Kidney (tissue), 14 donors: ENCODE measurements around the gene TLL1. TPM values are rescaled to one million over a fixed set of nuclear protein-coding genes. Genes with fewer than 3 reads are reported as not detected.

Experiments
- DNase-seq, 5 donors: peaks; one replicate each; pipeline ENCODE4 v3.0.0-alpha.2; 2013 to 2020
- FAIRE-seq: peaks from 2 replicates; lab custom pipeline; 2012; peaks lifted over from hg19 to GRCh38; lab: Jason Lieb, UNC
- H3K27ac ChIP-seq, 2 donors: one replicate each; pipeline ENCODE4 v1.7.0; 2013; ENCODE audit warnings: low read depth in 2 of 2, low read length in 2 of 2, inconsistent platforms in 1 of 2
- H3K27me3 ChIP-seq: one replicate; pipeline ENCODE4 v1.7.1; 2013; ENCODE audit warnings: low read length, inconsistent platforms; ENCODE audit not compliant: control insufficient read depth, insufficient read depth
- H3K36me3 ChIP-seq, 3 donors: one replicate each; pipeline versions ENCODE4 v1.7.0 to v1.7.1; 2013; ENCODE audit warnings: low read length in 3 of 3, control low read depth in 1 of 3, inconsistent platforms in 1 of 3; ENCODE audit not compliant: insufficient read depth in 3 of 3, control insufficient read depth in 2 of 3
- H3K4me1 ChIP-seq, 3 donors: one replicate each; pipeline versions ENCODE4 v1.7.0 to v1.7.1; 2013; ENCODE audit warnings: low read length in 3 of 3, inconsistent platforms in 1 of 3, low read depth in 1 of 3; ENCODE audit not compliant: control insufficient read depth in 2 of 3, insufficient read depth in 2 of 3
- H3K4me3 ChIP-seq, 3 donors: one replicate each; pipeline versions ENCODE4 v1.7.0 to v1.8.1; 2013; ENCODE audit warnings: low read length in 3 of 3, control low read depth in 1 of 3, inconsistent platforms in 1 of 3
- H3K9ac ChIP-seq, 3 donors: one replicate each; pipeline versions ENCODE4 v1.7.0 to v1.7.1; 2013; ENCODE audit warnings: low read length in 3 of 3, control low read depth in 1 of 3, inconsistent platforms in 1 of 3
- H3K9me3 ChIP-seq, 3 donors: one replicate each; pipeline versions ENCODE4 v1.7.0 to v1.7.1; 2013; ENCODE audit warnings: low read length in 3 of 3, control low read depth in 1 of 3, inconsistent platforms in 1 of 3; ENCODE audit not compliant: control insufficient read depth in 2 of 3, insufficient read depth in 1 of 3
- CTCF ChIP-seq: IDR thresholded peaks from 3 replicates; pipeline ENCODE4 v1.5.1; 2012; ENCODE audit warnings: mild to moderate bottlenecking, moderate library complexity, borderline replicate concordance; ENCODE audit not compliant: insufficient read depth; ENCODE audit errors: extremely low read depth
- intact Hi-C: fragments of 100-400 bp; cut with DNase I; formaldehyde crosslinking; loops from one replicate; pipeline ENCODE4 v1.11.1; 2022
- polyA plus RNA-seq: library from polyadenylated mRNA; stranded (reverse); fragments of 350-450 nt; fragmentation: Illumina TruSeq; extraction: RNeasy Lipid Tissue Mini Kit (QIAGEN cat#74804); gene quantifications from one replicate; pipeline ENCODE4 v1.2.3, GENCODE V29; 2014; ENCODE audit warnings: low read depth, low replicate concordance; ENCODE audit not compliant: insufficient read depth
- total RNA-seq: library from RNA; stranded (reverse); fragmentation: NEBNext Ultra II Directional; extraction: Animal tissue kit (Norgen Biotek cat#: 25700); gene quantifications from one replicate; pipeline ENCODE4 v1.2.1, GENCODE V29; 2021
- donor health status: control.
- donor health status: control.
- donor health status: control.
- donor health status: control.
- donor health status: control.
- donor health status: DM: yes; HTN: yes; CAD: no.
- donor health status: Normal renal cell carcinoma (clear cell type).

TLL1 gene
- total and polyA plus RNA-seq, 2 donors from 2014 or later: 0.28 to 10.0 TPM

DNA sequence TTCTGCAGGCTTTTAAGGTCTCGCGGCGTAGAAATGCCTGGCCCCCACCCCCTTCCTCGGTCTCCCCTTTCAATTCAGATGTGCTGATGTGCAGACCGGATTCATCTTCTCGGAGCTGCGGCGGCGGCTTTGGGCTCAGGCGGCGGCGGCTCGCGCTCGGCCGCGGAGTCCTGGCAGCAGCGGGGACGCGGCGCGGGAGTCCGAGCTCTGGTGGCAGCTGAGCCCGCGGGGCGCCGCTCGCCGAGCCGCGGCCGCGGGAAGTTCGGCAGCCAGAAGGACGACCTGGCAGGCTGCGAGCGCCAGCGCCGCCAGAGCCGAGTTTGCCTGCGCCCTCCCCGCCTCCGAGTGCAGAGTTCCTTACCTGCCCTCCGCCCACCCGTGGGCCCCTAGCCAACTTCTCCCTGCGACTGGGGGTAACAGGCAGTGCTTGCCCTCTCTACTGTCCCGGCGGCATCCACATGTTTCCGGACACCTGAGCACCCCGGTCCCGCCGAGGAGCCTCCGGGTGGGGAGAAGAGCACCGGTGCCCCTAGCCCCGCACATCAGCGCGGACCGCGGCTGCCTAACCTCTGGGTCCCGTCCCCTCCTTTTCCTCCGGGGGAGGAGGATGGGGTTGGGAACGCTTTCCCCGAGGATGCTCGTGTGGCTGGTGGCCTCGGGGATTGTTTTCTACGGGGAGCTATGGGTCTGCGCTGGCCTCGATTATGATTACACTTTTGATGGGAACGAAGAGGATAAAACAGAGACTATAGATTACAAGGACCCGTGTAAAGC is 448 bp downstream of the TLL1 start:
- TF ChIP-seq CTCF: no peak
- DNase-seq (peak; percentile 52 to 79 (median 68)), FAIRE-seq (no peak)
- peaks cover 10% of the 10 kb centered on the region for H3K27me3 ChIP-seq
- peaks cover 0 to 5% (median 0%) of the 10 kb centered on the region in 3 donors for H3K4me1 ChIP-seq
- H3K4me3 ChIP-seq: peak overlapping the region; percentile 56 to 79 (median 74)
- H3K9me3 ChIP-seq: no peaks in the 10 kb centered on the region
- no peaks in the 10 kb centered on the region for H3K36me3 ChIP-seq
- no peak overlapping the region for H3K27ac ChIP-seq
- peak overlapping the region in 1 of 3 donors; percentile 41 for H3K9ac ChIP-seq
- intact Hi-C loops: no loop called here

DNA sequence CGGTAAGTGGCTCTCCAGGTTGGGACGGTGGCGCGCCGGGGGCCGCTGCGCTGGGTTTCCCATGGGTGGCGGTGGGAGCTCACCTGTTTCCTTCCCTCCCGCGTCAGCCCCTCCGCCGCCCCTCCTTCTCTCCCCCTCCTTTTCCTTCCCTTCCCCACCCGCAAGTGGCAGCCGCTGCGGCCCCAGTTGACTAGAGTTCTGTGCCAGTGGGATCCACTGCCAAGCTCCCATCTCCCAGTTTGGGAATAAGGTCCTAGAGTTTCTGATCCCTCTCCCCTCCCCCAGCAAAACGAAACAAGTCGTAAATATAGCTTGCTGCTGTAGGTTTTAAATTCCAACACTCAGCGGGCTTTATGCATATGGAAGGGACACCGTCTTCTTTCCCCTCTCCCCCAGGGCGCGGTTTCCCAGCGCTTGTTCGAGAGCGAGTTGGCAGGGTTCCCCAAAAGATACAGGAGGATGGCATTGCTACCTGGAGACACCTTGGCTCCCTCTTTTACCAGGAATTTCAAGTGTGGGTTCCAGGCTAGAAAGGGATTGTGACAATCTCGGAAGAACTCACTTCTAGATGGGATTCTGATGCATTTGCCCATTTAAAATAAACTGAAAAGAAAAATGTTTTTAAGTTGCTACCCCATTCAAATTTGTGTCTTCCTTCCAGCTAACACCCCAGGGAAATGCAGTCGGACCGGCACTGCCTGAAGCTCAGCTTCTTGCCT is 1.2 kb downstream of the TLL1 start:
- TF ChIP-seq CTCF: no peak
- Histone ChIP-seq H3K27ac (no peak overlapping the region), H3K9me3 (no peaks in the 10 kb centered on the region), H3K27me3 (peaks cover 10% of the 10 kb centered on the region), H3K4me3 (peak overlapping the region; percentile 40 to 75 (median 74)), H3K4me1 (peaks cover 0 to 5% (median 0%) of the 10 kb centered on the region in 3 donors), H3K36me3 (no peaks in the 10 kb centered on the region), H3K9ac (peak overlapping the region in 2 of 3 donors; percentile 17 to 41)
- intact Hi-C loops: no loop called here
- FAIRE-seq (no peak), DNase-seq (peak in 4 of 5 donors; percentile 22 to 50 (median 36))

DNA sequence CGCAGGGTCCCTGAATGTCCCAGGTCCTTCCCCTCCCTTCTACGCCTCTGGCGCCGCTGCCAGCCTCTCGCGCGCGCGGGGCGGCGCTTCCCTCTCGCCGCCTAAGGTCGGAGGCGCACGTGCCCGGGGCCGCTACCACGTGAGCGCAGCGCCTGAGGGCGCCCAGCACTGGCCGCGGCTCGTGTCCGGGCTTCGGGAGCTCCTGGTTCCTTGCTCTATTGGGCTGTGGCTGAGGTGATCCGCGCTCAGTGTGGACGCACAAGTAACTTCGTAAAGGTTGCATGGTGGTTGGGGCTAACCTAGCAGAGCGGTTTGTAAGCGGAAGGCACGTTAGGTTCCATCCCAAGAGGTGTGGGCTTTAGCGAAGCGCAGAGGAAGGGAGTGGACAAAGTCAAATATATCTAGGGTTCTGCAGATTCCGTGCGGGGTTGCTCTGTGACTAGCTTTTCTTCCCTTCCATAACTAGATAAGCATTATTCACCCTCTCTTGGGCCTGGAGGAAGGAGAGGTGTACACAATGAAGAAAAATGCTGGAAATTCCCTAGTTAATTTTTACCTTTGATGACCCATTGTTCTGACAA is 1.8 kb downstream of the TLL1 start:
- Histone ChIP-seq H3K36me3 (no peaks in the 10 kb centered on the region), H3K27me3 (peaks cover 10% of the 10 kb centered on the region), H3K4me3 (peak overlapping the region; percentile 40 to 75 (median 74)), H3K27ac (peak overlapping the region in 1 of 2 donors; percentile 47), H3K9ac (peak overlapping the region in 1 of 3 donors; percentile 22), H3K9me3 (no peaks in the 10 kb centered on the region), H3K4me1 (peaks cover 0 to 5% (median 0%) of the 10 kb centered on the region in 3 donors)
- TF ChIP-seq CTCF: no peak
- FAIRE-seq: no peak
- peak; percentile 55 to 80 (median 72) for DNase-seq
- intact Hi-C loops: no loop called here
